Measurements from ENCODE around the gene GDF7. TPM values are rescaled to one million over a fixed set of nuclear protein-coding genes. Genes with fewer than 3 reads are reported as not detected.

GDF7 gene
- total and polyA plus RNA-seq, 2 of the 8 experiments (the other 6 are each of a cell fraction or from before 2014, with no cell fraction given), result 0.04 to 0.06 TPM

DNA sequence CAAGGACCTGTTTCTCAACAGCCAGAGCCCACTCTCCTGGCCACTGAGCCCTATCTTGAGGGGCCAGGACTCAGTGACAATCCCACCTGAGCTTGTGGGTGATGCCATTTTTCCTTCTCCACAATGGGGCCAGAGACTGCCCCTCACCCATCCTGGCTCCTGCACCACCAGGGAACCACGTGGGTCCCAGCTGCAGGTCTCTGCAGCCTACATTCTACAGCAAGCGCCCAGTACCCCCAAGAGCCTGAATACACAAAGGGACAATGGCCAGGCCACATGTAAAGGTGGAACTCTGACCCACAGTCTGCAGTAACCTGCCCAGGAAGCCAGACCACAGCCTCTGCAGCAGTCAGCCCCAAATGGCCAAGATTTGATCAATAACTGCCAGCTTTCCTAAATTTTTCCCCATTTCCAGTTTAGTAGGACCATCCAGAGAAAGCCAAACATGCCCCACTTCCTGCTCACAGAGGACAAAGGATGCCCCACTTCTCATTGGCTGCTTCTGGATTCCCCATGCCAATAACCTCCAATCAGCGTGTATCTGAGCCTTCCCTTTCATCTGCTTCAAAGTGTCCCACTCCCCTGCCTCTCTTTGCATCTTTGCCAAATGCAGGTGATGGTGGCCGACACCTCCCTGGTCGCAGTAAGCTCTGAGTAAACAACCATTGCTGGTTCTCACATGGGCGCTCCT, 35.2 kb upstream of the GDF7 start:
- Histone ChIP-seq H3K18ac (ENCODE audit: extremely low read depth, low read length) (no peak overlapping the region), H3K23ac (ENCODE audit: insufficient read length) (no peak overlapping the region), H2BK5ac (ENCODE audit: low read depth, low read length) (no peak overlapping the region), H4K91ac (replicated peaks; ENCODE audit: insufficient read length, low read length) (no peak overlapping the region), H4K8ac (ENCODE audit: extremely low read depth, insufficient read depth, low read length) (no peak overlapping the region), H2BK120ac (replicated peaks; ENCODE audit: low read depth, low read length) (no peak overlapping the region), H3K56ac (replicated peaks; ENCODE audit: insufficient read length, low read depth, low read length) (no peak overlapping the region), H3K14ac (ENCODE audit: insufficient read length) (no peak overlapping the region), H3K27me3 (replicated peaks in 1 of 4; ENCODE audit: control insufficient read depth in 3 of 4, extremely low read depth in 1 of 4, insufficient read depth in 3 of 4, low read length in 3 of 4) (no peaks in the 10 kb centered on the region), H2AFZ (ENCODE audit: low read length) (no peak overlapping the region), H3K9ac (replicated peaks in 1 of 4; ENCODE audit: extremely low read depth in 1 of 4, low read depth in 3 of 4, low read length in 3 of 4) (no peak overlapping the region), H3K79me2 (ENCODE audit: control insufficient read depth in 1 of 2, insufficient read depth in 2 of 2, low read length in 2 of 2) (no peaks in the 10 kb centered on the region), H2BK15ac (ENCODE audit: low read length) (no peak overlapping the region), H4K20me1 (replicated peaks in 1 of 2; ENCODE audit: control insufficient read depth in 1 of 2, insufficient read depth in 2 of 2, low read length in 2 of 2) (no peaks in the 10 kb centered on the region), H2BK20ac (ENCODE audit: low read length) (no peak overlapping the region), H3K4me2 (ENCODE audit: insufficient read depth in 1 of 2, low read depth in 2 of 2, low read length in 2 of 2) (no peak overlapping the region), H3K36me3 (ENCODE audit: control insufficient read depth in 2 of 4, insufficient read depth in 4 of 4, low read length in 3 of 4) (no peaks in the 10 kb centered on the region), H3K79me1 (ENCODE audit: low read depth, low read length) (peaks cover 3% of the 10 kb centered on the region), H3K4ac (replicated peaks; ENCODE audit: insufficient read length, low read depth, low read length) (no peak overlapping the region), H2BK12ac (ENCODE audit: low read depth, low read length) (no peak overlapping the region), H3K23me2 (ENCODE audit: low read depth, low read length) (no peaks in the 10 kb centered on the region), H3K27ac (ENCODE audit: low read depth, low read length) (no peak overlapping the region), H3K4me3 (ENCODE audit: extremely low read depth in 1 of 4, insufficient read depth in 2 of 4, low read depth in 3 of 4, low read length in 4 of 4) (no peak overlapping the region), H3K9me3 (ENCODE audit: insufficient read depth in 2 of 2, low read depth in 1 of 2, low read length in 1 of 2) (no peaks in the 10 kb centered on the region), H2AK5ac (ENCODE audit: low read depth, low read length) (no peak overlapping the region; the same call in 1 of the 2 replicates), H3K4me1 (replicated peaks in 1 of 4; ENCODE audit: control insufficient read depth in 3 of 4, insufficient read depth in 4 of 4, low read length in 3 of 4) (peaks cover 0 to 8% (median 3%) of the 10 kb centered on the region in 4 experiments; a peak in 4 of 7 replicates), H4K5ac (ENCODE audit: insufficient read length, low read depth, low read length) (no peak overlapping the region)
- no peak for FAIRE-seq
- POLR2A ChIA-PET (ENCODE audit: partially characterized antibody), result interaction anchor here (0.8 to 4.8 kb wide), 4 partner anchors 10 to 185 kb away, joined by 3 to 57 read pairs (median 8); partner anchors contain the start of gene RHOB
- DNase-seq (ENCODE audit: low read depth in 1 of 2, low spot score in 2 of 2), result no peak
- TF ChIP-seq, protein P1, sequence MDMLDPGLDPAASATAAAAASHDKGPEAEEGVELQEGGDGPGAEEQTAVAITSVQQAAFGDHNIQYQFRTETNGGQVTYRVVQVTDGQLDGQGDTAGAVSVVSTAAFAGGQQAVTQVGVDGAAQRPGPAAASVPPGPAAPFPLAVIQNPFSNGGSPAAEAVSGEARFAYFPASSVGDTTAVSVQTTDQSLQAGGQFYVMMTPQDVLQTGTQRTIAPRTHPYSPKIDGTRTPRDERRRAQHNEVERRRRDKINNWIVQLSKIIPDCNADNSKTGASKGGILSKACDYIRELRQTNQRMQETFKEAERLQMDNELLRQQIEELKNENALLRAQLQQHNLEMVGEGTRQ (IDR thresholded peaks at IDR 0.05; ENCODE audit: low read length), result no peak
- CTCF ChIA-PET (ENCODE audit: partially characterized antibody), result interaction anchor here (0.6 to 17.7 kb wide), 14 partner anchors 11 to 919 kb away, joined by 3 to 367 read pairs (median 16); partner anchors contain the start of gene RHOB
- 88% methylated on average over 6 of the region's 6 CpGs; no CpG with 5 or more reads in 1 of the 2 experiments for WGBS, 2 experiments (ENCODE audit: extremely low coverage in 1 of 2, insufficient coverage in 1 of 2, insufficient read length in 1 of 2, insufficient replicate concordance in 2 of 2, low coverage in 1 of 2, low lambda C conversion rate in 2 of 2, missing lambda C conversion rate in 1 of 2)

All from H1 (cell line).